MM.1S (cell line): ENCODE data around the gene SP6.

ENCODE experiments used
- DNase-seq: peaks from one replicate; pipeline ENCODE4 v3.0.0-alpha.2; 2015
- H2AFZ ChIP-seq: fragments of 300-600 bp; sonication (generic); 2 replicates; pipeline ENCODE4 v1.6.0; 2016; ENCODE audit warnings: antibody characterized with exemption, low read length
- H3F3A ChIP-seq: fragments of 300-600 bp; sonication (generic); 2 replicates; pipeline ENCODE4 v1.6.1; 2016; ENCODE audit warnings: mild to moderate bottlenecking, antibody characterized with exemption, low read length, moderate library complexity, mixed read lengths; ENCODE audit not compliant: insufficient read depth
- H3K27ac ChIP-seq: fragments of 300-600 bp; sonication (generic); 2 replicates; pipeline ENCODE4 v1.5.1; 2016; ENCODE audit warnings: mild to moderate bottlenecking, low read length
- H3K27me3 ChIP-seq: fragments of 300-600 bp; sonication (generic); replicated peaks from 2 replicates; pipeline ENCODE4 v1.6.0; 2016; ENCODE audit warnings: low read length; ENCODE audit not compliant: insufficient read depth
- H3K36me3 ChIP-seq: fragments of 300-600 bp; sonication (generic); replicated peaks from 2 replicates; pipeline ENCODE4 v1.6.1; 2016; ENCODE audit warnings: mild to moderate bottlenecking, low read length, mixed read lengths; ENCODE audit not compliant: insufficient read depth
- H3K4me1 ChIP-seq: fragments of 300-600 bp; sonication (generic); 2 replicates; pipeline ENCODE4 v1.6.1; 2016; ENCODE audit warnings: low read length, mixed read lengths
- H3K4me2 ChIP-seq: fragments of 300-600 bp; sonication (generic); 2 replicates; pipeline ENCODE4 v1.6.0; 2016; ENCODE audit warnings: low read depth, low read length
- H3K4me3 ChIP-seq: fragments of 300-600 bp; sonication (generic); 2 replicates; pipeline ENCODE4 v1.5.1; 2016; ENCODE audit warnings: low read length, mixed read lengths
- H3K79me2 ChIP-seq: fragments of 300-600 bp; sonication (generic); 2 replicates; pipeline ENCODE4 v1.6.1; 2016; ENCODE audit warnings: mixed run types, low read length, mixed read lengths
- H3K9ac ChIP-seq: fragments of 300-600 bp; sonication (generic); 2 replicates; pipeline ENCODE4 v1.6.1; 2016; ENCODE audit warnings: low read length, mixed read lengths
- H3K9me2 ChIP-seq: fragments of 300-600 bp; sonication (generic); replicated peaks from 2 replicates; pipeline ENCODE4 v1.6.1; 2016; ENCODE audit warnings: mild to moderate bottlenecking, low read length, mixed read lengths; ENCODE audit not compliant: insufficient read depth
- H3K9me3 ChIP-seq: fragments of 300-600 bp; sonication (generic); replicated peaks from 2 replicates; pipeline ENCODE4 v1.6.1; 2016; ENCODE audit warnings: mild to moderate bottlenecking, low read length, mixed read lengths; ENCODE audit not compliant: insufficient read depth
- H4K20me1 ChIP-seq: fragments of 300-600 bp; sonication (generic); 2 replicates; pipeline ENCODE4 v1.6.1; 2016; ENCODE audit warnings: mild to moderate bottlenecking, low read length, moderate library complexity, mixed read lengths; ENCODE audit not compliant: insufficient read depth
- EZH2 ChIP-seq: fragments of 300-600 bp; sonication (generic); optimal IDR thresholded peaks from 2 replicates; pipeline ENCODE3; 2017; ENCODE audit warnings: low read depth, mild to moderate bottlenecking, antibody characterized with exemption, low read length, mixed read lengths
- EZH2phosphoT487 ChIP-seq: fragments of 300-600 bp; sonication (generic); IDR thresholded peaks from 2 replicates; pipeline ENCODE4 v1.6.1; 2018; ENCODE audit warnings: antibody characterized with exemption, low read length
- TF ChIP-seq, protein P1 (sequence below): fragments of 300-600 bp; sonication (generic); IDR thresholded peaks from 2 replicates; pipeline ENCODE4 v1.5.1; 2016; ENCODE audit warnings: antibody characterized with exemption, low read length, mixed read lengths

SP6 gene

GRCh38 chr17:47843391-47843730, 7.6 kb downstream of the SP6 start:
- Histone ChIP-seq H3K4me2 (no peak overlapping the region), H3K4me3 (no peak overlapping the region), H3K4me1 (peaks cover 20% of the 10 kb centered on the region), H3K27ac (no peak overlapping the region), H4K20me1 (no peaks in the 10 kb centered on the region), H3K9me2 (no peaks in the 10 kb centered on the region), H3K9ac (no peak overlapping the region), H3K27me3 (peaks cover 39% of the 10 kb centered on the region), H3K79me2 (0 out of 2 replicates have a peak, but pooled peaks cover 5% of the 10 kb centered on the region), H2AFZ (no peak overlapping the region), H3K9me3 (no peaks in the 10 kb centered on the region), H3F3A (peaks cover 6% of the 10 kb centered on the region; the same call in 1 of the 2 replicates), H3K36me3 (no peaks in the 10 kb centered on the region)
- no peak for DNase-seq
- TF ChIP-seq EZH2phosphoT487 (no peak), EZH2 (no peak)
- TF ChIP-seq, protein P1, sequence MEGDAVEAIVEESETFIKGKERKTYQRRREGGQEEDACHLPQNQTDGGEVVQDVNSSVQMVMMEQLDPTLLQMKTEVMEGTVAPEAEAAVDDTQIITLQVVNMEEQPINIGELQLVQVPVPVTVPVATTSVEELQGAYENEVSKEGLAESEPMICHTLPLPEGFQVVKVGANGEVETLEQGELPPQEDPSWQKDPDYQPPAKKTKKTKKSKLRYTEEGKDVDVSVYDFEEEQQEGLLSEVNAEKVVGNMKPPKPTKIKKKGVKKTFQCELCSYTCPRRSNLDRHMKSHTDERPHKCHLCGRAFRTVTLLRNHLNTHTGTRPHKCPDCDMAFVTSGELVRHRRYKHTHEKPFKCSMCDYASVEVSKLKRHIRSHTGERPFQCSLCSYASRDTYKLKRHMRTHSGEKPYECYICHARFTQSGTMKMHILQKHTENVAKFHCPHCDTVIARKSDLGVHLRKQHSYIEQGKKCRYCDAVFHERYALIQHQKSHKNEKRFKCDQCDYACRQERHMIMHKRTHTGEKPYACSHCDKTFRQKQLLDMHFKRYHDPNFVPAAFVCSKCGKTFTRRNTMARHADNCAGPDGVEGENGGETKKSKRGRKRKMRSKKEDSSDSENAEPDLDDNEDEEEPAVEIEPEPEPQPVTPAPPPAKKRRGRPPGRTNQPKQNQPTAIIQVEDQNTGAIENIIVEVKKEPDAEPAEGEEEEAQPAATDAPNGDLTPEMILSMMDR = no peak

GRCh38 chr17:47841488-47842291, 9.3 kb downstream of the SP6 start:
- Histone ChIP-seq H4K20me1 (no peaks in the 10 kb centered on the region), H3K4me1 (peaks cover 16% of the 10 kb centered on the region), H3K4me3 (peak overlapping the region; percentile 90), H3K9me3 (no peaks in the 10 kb centered on the region), H3F3A (peaks cover 6% of the 10 kb centered on the region; the same call in 1 of the 2 replicates), H3K4me2 (peak overlapping the region; percentile 91), H2AFZ (peak overlapping the region; percentile 58), H3K79me2 (0 out of 2 replicates have a peak, but pooled peaks cover 5% of the 10 kb centered on the region), H3K36me3 (no peaks in the 10 kb centered on the region), H3K9me2 (no peaks in the 10 kb centered on the region), H3K9ac (no peak overlapping the region; the same call in 1 of the 2 replicates), H3K27me3 (peaks cover 22% of the 10 kb centered on the region), H3K27ac (peak overlapping the region; percentile 13; the same call in 1 of the 2 replicates)
- peak; percentile 53 for DNase-seq
- TF ChIP-seq, protein P1 = no peak

GRCh38 chr17:47840742-47841487, 10.0 kb downstream of the SP6 start, which contains the start of gene SCRN2:
SCRN2 (minus strand) TSS chr17:47841273; CDS start chr17:47840843, 430 bp downstream.
- Histone ChIP-seq H3K79me2 (0 out of 2 replicates have a peak, but pooled peaks cover 5% of the 10 kb centered on the region), H3K27me3 (peaks cover 14% of the 10 kb centered on the region), H2AFZ (peak within 1 kb of the TSS; percentile 58), H3K36me3 (no peaks in the 10 kb centered on the region), H3K9me3 (no peaks in the 10 kb centered on the region), H3K4me3 (peak within 1 kb of the TSS; percentile 90), H3K9ac (peak within 1 kb of the TSS; percentile 55), H4K20me1 (no peaks in the 10 kb centered on the region), H3F3A (peaks cover 6% of the 10 kb centered on the region; the same call in 1 of the 2 replicates), H3K27ac (peak within 1 kb of the TSS; percentile 13; the same call in 1 of the 2 replicates), H3K9me2 (no peaks in the 10 kb centered on the region), H3K4me2 (peak within 1 kb of the TSS; percentile 91), H3K4me1 (peaks cover 16% of the 10 kb centered on the region)
- DNase-seq = peak; percentile 91
- TF ChIP-seq, protein P1 = peak; percentile 92
- TF ChIP-seq EZH2 = no peak
- no peak for TF ChIP-seq EZH2phosphoT487
